Limb (tissue), 2 donors: ENCODE results near the gene DACH1.

Experiments
- DNase-seq, 2 donors: peaks; one replicate each; pipeline ENCODE4 v3.0.0-alpha.2; 2016; ENCODE audit errors: extremely low spot score in 2 of 2

DACH1 gene

DNA sequence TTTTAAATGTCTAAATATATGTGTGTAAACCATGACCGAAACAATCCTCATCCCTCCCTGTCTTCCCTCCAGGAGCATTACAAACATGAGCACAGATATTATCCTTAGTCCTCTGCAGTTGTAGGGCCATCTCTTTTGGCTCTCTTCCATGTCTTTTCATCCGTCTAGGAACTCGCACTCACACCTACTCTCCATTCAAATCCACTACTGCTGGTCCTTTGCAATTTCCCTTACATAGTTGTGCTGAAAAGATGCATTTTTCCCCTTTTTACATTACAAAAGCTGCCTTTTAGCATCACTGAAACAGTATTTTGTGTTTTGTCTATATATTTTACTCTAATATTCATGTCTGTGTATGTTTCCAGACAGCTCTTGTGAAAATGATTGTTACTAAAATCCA lies 237.8 kb downstream of the DACH1 start:
- no peak for DNase-seq

DNA sequence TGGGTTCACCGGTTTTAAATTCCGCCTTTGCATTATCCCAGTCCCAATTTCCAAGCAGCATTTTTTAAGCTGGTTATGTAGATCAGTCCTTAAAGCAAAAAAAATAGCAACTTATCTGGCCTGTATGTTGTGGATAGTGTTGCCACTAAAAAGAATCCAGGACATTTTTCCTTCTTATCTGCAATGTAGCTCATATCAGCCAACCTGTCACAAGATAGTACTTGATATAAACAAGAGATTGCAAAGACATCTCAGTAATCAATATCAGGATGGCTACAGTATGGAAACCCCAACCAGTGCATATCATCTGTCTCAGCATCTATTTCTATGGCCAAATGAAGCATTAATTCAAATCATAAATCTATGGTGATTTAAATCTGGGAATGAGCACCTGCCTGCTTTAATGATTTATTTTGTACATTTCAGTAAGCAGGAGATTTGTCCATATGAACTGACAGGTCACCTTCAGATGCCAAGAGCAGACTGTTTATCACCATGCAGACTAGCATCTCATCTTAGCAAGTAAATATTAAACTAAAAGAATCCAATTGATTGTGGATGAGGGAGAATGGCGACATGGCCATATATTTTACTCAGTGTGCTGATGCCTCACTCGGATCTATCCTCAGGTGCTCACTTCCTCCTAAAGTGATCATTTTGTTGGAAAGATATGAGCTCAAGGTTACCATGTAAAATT lies 240.4 kb downstream of the DACH1 start:
- no peak for DNase-seq

DNA sequence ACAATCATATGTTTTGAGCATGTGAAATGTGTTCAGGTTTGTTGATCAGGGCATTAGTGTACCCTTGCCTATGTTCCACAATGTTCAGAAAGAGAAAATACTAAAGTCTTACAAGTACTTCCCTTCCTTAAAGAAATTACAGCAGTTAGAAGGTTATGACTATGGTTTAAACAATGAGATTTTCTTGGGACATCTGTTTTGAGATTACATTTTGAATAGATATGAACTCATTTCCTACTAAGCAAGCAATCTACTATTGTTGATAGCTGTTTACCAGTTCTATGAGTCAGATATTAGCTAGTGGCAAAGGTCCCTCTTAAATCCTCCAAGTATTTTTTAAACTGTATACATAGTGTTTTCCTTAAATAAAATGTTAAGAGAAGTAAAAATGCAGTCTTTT lies 241.3 kb downstream of the DACH1 start:
- DNase-seq: no peak

DNA sequence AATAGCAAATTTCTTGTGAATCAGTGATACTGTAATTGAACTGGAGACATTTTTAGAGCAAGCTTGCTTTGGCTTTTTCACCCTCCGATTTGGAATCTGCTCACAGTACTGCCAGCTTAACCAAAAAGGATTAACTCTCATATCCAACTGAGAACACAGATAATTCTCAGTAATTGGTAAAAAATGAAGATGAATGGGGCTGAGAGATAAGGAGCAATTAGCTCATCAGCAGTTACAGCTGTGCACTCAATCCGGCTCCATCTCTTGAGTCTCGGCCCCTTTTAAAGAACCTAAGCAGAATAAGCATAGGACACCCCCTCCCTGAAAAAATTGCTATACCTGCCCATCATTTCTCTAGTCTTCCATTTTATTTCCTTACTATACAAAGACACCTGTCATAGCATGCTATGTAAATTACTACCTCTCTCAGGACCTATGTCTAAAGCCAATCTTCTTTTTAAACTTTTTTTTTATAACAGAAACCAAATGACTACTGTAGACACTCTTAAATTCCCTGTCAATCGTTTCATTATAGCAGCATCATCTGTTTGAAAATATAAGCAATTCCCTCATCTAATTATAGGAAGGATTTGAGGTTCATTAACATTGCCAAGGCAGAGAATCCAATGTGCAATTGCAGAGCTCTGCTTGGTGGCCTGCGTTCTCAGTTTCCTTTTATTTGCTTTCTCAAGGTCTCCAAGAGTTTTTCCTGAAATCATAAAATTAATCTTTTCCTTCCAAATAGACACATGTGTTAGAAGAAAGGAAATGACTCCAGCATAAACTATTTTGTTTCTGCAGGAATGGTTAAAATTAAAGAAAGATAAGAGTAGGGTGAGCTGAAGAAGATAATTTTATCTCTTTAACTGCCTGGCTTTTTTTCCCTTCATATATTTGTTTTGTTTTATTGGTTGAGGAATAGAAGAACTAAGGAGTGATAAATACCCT lies 242.1 kb downstream of the DACH1 start:
- DNase-seq: no peak

GRCh38 chr13:71621174-71622124 lies 245.6 kb downstream of the DACH1 start:
- no peak for DNase-seq

- no peak for DNase-seq
These were observed 247.9 kb downstream of the DACH1 start for GRCh38 chr13:71619096-71619495.

- DNase-seq: no peak
These were observed 248.8 kb downstream of the DACH1 start for GRCh38 chr13:71618159-71618558.

GRCh38 chr13:71617265-71617664 lies 249.7 kb downstream of the DACH1 start:
- DNase-seq: no peak

- DNase-seq: no peak
These were observed 253.8 kb downstream of the DACH1 start for GRCh38 chr13:71613066-71613745.

- no peak for DNase-seq
These were observed 255.7 kb downstream of the DACH1 start for GRCh38 chr13:71611292-71611691.

GRCh38 chr13:71610876-71611275 lies 256.1 kb downstream of the DACH1 start:
- DNase-seq: no peak

- no peak for DNase-seq
These were observed 257.7 kb downstream of the DACH1 start for GRCh38 chr13:71609271-71609670.

DNA sequence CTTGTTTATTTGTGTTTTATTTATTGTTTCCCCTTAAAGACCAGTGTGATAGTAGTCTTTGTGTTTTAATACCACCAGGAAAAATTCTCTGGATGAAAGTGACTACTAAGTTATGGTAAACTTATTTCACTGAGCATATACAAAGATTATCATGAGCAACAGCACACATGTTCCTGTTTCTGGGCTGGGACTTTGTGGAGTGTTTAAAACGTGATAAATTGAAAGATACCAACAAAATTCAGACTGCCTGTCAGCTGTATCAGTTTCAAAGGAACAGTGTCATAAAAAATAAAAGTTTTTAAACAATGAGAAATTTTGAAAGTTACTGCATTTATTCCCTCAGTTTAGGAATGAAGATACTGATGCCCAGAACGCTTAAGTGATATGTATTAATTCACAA lies 259.4 kb downstream of the DACH1 start:
- no peak for DNase-seq

- no peak for DNase-seq
These were observed 260.2 kb downstream of the DACH1 start for GRCh38 chr13:71606818-71607217.

GRCh38 chr13:71605744-71606143 lies 261.3 kb downstream of the DACH1 start:
- DNase-seq: no peak

DNA sequence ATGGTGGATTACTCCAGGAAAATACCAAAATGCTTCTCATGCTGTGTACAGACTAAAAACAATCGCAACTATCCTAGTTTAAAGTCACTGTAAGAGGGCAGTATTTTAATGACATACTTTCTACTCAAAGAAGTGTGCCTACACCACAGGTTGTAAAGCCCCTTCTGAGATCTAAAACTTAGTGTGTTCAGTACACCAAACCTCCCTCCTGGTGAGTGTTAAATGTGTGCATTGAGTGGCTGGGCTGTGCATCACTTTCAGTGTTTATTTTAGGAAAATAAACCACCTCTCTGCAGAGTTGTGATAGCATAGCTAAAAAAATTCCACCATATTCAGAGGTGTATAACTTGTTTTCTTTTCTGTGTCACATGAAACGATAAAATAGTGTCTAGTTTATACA lies 263.7 kb downstream of the DACH1 start:
- no peak for DNase-seq

DNA sequence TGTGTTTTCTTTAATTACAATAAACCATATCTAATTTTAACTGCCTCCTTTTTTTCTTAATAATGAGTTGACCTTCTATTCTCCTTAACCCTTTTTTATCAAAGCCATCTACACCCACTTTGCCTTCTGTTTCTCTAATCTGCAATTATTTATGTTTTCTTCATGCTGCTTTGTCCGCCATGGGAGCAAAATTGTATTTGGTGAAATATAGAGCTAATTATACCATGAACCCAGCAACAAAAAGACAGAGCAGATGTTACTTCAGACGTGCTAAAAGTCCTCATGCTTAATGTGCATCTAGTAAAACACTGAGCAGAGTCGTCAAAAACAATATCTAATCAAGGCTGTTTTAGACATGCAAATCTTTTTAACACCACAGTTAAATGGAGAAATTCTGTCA lies 264.7 kb downstream of the DACH1 start:
- no peak for DNase-seq

- DNase-seq: no peak
These were observed 269.9 kb downstream of the DACH1 start for GRCh38 chr13:71597150-71597549.

DNA sequence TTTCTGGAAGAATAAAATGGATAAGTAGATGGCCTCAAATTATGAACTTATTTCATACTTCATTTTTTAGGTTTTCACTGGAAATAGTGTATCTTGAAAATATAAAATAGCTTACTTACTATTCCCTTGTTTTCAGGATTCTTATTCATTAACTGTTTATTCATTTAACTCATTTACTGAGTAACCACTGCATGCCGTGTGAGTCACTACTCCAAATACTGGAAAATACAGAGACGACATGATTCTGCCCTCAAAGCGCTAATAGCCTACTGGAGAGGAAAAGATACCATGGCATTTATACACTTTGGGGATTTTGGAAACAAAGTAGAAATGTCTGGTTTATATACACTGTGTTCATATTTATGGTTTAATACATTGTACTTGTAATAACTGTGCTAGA lies 270.9 kb downstream of the DACH1 start:
- DNase-seq: no peak

- DNase-seq: no peak
These were observed 273.4 kb downstream of the DACH1 start for GRCh38 chr13:71593566-71593965.

GRCh38 chr13:71591374-71591773 lies 275.6 kb downstream of the DACH1 start:
- DNase-seq: no peak
